ENCODE data around the gene PTPRQ.

The PTPRQ gene

DNA sequence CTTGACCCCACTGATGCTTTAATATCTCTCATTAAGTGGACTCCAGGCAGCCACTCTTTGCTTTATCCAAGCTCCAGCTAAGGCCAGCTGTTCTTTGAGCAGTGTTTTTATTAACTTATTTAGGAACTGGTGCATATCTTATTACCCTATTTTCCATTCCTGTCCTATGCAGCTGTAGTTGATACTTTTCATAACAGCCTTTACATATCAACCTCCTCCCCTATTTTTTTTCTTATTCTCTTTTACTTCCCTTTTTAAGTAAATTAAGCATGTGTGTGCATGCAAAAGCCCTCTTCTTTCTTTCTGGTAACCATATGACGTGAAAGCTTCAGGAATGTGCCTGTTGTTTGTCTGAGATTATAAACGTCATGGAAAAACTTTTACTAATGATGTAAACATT lies 121.2 kb downstream of the PTPRQ start:
- no peak for DNase-seq

DNA sequence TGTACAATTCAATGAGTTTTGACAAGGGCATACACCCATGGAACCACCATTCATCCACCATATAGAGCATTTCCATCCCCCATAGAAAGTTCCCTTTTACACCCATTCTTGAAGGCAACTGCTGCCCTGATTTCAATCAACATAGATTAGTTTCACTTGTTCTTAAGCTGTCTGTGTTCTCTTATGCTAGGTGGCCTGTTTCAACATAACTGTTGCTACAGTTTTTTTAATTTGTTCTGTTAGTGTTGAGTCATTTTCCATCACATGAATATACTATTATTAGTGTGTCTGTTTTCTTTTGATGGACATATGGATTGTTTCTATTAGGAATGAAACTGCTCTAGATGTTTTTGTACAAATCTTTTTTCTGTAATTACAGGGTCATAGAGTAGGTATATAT lies 123.4 kb downstream of the PTPRQ start:
- no peak for DNase-seq

DNA sequence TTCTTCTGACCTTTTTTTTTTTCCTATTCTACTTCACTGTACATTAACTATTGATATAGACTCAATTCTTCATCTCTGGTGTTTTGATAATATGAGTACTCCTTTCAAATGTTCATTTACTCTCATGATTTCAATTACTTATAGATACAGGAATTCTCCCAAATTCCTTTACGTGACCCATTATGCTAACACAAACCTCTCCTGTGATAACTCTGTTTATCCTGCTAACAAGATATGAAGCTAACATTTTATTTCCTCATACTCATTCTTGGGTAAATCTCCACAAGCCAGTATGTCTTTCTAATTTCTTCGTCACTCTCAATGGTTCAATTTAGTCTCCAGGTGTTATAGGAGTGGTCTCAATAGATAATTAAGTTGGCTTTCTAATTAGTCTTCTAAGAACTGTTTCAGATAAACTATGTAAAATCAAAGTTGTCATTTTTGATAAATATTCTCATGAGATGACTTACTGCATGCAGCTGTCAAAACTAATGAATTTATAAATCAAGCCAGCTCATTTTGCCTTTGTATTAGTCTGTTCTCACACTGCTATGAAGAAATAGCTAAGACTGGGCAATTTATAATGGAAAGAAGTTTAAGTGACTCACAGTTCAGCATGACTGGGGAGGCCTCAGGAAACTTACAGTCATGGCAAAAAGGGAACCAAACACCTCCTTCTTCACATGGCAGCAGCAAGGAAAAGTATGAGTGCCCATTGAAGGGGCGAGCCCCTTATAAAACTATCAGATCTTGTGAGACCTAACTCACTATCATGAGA lies 132.8 kb downstream of the PTPRQ start:
- no peak for DNase-seq

DNA sequence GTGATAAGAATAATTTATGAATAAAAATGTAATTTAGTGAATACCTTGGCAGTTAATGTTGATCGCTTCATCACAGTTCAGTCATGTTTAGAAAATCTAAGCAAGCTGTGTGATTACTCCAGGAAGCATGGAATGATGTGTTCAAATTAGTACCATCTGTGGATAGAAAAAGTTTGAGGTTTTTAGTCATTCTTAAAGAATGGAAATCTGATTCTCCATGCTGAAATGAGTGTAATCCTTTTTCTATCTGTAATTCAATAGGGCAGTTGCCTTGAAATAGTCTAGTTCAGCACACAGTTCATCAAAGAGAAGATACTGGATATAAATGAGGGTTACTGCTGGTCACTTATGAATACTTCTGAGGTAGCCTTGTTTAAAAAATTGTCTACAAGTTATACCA lies 136.2 kb downstream of the PTPRQ start:
- DNase-seq = no peak

DNA sequence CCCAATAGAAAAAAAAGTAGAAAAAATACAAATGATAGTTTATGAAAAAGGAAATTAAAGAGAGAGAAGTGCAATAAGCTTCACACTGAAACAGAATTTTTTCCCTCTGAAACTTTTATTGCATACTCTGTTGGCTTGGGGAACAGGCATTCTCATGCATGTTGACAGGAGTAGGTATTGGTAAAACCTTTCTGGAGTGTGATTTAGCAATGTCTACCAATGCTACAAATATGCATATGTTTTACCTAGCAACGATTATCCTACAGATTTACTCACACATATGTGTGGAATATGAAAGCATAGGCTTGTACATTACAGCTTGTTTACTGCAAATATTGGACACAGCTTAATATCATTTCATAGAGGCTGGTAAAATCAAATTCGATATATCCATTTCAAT lies 137.7 kb downstream of the PTPRQ start:
- DNase-seq = no peak

DNA sequence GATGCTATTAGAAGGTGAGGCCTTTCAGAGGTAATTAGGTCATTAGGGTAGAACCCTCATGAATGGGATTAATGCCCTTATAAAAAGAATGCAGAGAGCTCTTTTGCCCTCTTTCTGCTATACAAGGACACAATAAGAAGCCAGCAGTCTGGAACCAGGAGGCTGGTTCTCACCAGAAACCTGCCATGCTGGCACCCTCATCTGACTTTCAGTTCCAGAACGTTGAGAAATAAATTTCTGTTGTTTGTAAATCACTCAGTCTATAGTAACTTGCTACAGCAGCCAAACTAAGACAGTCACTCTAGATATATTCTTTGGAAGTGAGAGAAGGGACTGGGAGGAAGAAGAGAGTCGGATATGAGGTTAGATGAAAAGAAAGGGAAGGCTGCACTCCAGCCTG lies 138.4 kb downstream of the PTPRQ start:
- no peak for DNase-seq

DNA sequence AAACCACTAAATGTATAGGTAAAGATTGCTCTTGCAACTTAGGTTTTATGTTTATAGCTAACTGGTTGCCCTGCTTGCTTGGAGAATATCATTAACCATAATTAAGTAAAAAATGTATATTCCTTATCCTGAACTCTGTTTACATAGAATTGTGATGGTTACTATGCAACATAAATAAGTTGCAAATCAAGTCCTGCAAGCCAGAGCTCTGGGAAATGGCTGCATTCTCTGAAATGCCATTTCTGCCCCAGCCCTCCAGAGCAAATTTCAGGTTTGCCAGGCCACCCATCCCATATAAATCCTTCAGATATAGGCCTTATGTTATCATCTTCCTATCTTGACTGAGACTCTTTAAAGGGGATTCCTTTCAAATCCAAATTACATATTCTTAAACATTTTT lies 145.0 kb downstream of the PTPRQ start:
- DNase-seq = no peak

DNA sequence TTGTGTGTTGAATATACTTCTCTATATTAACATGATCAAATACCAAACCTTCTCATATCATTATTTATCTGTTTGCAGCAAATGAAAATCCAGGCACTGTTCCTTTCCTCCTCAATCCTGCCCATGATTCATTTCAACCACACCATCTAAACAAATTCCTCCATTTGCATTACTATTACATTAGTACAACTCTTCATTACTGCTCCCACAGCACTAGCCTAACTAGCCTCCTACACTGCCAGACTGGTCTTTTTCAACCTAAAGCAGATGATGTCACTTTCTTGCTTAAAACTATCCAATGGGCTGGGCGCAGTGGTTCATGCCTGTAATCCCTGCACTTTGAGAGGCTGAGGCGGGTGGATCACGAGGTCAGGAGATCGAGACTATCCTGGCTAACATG lies 146.1 kb downstream of the PTPRQ start:
- DNase-seq = no peak

DNA sequence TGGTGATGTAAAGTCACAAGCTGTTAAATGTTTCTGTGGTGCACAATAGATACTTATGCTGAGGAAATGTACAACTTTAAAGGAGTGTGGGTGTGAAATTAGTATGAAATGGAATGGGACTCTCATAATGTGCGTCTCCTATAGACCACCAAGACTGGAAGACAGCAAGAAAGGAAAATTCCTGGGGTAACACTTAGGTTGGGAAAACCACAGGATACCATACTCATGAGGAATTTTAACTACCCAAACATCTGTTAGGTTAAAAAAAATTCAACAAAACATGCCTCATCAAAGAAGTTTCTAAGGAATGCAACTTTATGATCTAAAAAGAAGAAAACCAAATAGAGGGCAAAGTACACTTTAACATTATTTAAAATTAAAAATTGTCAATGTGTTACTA lies 149.7 kb downstream of the PTPRQ start:
- DNase-seq = no peak

DNA sequence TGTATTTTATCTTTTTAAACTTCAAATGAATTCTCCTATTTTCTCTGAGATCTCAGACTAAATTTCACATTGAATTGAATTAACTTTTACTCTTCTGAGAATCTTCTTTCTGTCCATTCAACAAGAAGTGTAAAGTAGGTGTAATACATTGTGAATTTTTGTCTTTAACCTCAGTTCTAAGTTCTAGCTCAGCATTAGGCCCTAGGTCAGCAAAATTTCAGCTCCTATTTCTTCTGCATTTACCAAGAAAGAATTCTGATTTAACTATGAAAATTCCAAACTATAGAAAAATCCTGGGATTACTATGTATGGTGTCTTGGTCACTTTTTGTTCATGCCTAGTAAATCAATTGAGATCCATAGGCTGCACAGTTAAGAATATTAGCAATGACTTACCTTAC lies 152.5 kb downstream of the PTPRQ start:
- DNase-seq = no peak

DNA sequence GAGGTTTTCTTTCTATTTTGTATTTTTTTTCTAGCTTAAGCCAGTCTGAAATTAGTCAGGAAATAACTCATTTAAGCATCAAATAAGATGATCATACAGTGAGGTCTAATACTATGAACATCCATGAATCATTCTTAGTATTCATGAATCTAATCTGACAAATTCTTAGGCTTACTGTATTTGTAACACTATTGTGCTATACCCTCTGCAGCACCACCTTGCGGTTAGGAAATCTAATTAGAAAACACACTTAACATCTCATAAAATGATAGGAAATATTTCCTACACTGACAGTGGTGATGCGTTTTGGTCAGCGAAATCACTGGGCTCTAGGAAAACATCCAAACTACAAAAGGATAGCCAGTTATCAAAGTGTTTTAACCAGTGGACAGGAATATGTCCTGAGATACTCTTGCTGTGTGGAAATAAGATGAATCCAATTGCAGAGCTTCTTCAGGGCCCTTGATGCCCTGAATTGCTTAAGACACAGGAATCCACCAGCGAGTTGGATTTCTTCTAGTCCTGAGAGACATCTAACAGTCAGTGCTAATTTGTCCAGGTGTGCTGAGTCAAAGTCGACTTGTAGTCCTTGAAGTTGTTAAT lies 154.1 kb downstream of the PTPRQ start:
- DNase-seq = no peak

DNA sequence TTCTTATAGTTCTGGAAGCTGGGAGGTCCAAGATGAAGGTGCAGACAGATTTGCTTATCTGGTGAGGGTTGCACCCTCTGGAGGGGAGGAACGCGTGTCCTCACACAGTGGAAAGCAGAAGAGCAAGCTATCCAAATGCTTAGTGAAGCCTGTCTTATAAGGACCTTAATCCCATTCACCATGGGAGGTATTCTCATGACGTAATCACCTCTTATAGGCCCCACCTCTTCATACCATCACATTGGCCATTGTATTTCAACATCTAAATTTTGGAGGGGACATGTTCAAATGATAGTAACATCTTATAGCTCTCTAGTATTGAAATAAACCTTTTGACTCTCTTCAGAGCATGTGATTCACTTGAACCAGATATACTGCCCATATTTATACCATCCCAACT lies 158.4 kb downstream of the PTPRQ start:
- DNase-seq = no peak

DNA sequence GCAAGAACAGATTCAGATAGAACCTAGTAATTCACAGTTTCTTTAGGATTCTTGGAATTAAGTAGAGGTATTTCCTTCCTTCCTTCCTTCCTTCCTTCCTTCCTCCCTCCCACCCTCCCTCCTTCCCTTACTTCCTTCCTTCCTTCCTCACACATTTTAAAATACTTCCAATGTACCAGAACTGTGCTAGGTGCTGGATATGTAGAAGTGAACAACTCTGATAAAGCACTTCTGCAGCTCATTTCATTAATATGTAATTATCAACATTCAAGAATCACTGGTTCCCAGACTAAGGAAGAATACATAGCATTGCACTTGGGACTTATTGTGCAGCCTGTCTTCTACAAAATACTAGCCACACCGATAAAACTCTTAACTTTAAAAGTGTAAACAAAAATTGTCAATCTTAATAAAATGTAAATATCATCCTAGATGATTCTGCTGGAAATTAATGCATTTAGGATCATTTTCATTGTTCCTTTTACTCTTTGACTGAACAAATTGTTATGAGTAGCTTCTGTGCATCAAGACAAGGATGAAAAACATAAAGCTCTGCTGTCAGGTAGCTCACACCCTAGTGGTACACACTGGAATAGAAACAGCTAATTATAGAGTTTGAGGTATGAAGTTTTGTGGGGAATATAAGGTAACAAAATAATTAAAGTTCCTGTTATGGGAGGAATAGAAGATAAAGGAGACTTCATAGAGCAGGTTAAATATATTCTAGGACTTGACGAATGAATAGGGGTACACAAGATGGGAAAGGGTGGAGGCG lies 163.5 kb downstream of the PTPRQ start:
- no peak for DNase-seq

DNA sequence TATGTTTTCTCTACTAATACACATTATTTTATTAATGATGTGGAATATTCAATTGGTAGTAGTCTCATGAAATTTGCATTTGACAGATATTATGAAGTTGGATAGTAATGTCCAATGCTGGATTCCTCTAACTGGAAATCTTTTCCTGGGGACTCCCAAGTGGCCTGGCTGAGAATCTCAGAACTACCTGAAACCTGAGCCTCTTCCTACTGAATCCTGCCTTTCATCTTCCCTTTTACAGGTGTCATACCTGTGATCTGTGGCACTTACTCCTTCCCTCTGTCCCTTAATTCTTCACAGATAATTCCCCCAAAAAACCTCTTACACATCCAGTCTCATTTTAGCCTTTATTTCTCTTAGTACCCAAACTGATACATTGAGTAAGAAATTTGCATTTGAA lies 173.7 kb downstream of the PTPRQ start:
- no peak for DNase-seq

DNA sequence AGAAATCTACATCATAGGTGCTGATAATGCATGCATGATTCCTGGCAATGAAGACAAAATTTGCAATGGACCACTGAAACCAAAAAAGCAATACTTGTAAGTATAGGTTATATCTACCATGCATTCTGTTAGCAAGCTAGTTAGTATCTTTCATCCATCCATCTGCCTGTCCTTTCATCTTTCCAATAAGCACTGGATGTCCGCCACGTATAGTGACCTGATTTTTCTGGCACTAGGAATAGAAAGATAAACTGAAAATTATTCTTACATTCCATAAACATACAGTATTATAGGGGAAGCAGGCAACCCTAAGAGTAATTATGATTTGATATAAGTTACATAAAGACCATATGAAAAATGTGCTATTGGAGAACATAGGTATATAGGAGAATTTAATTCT lies 176.2 kb downstream of the PTPRQ start:
- DNase-seq = no peak

DNA sequence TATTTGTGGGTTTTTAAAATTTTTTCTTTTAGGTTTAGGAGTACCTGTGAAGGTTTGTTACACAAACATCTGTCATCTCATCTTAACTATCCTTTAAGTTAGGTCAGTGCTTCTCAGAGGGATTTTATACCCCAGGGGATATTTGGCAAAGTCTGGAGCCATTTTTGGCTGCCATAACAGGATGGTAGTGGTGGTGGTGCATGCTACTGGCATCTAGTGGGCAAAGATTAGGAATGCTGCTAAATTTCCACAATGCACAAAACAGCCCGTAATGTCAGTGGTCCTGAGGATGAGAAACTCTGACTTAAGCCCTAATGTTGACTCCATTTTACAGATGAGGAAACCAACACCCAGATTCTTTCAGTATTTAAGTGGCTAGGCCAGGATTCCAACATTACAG lies 178.2 kb downstream of the PTPRQ start:
- DNase-seq = no peak

DNA sequence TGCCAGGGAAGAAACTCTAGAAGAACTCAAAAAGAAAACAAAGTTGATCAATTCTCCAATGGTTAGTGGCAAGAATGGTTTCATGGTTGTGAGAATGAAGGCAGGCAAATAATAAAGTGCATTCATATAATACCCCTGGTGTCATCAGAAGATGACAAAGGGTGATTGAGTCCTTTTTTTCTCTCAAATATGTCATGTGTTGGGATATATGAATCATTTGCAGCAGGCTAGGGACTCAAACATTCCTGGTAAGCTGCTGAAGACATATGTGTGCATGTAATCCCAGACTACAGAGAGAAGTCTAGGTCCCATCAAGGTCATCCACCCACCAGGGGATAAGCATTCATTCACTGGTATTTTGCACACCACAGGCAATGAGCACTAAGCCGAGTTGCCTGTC lies 181.0 kb downstream of the PTPRQ start:
- no peak for DNase-seq

DNA sequence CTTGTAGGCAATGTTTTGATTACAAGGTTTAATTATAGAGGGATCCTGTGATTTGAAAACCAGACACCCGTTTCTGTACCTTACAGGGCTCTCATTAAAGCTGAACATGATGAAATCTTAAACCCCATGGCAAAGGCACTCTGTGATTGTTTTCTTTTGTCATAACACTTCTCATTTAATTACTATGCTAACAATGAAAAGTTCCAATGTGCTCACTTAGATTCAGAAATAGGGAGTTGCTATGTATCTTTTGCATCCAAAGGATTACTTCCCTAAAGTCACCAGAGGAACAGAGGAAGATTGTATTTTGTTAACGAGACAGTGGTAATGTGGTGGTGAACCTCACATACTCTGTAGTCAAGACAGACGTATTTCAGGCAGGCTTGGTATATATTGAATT lies 181.9 kb downstream of the PTPRQ start:
- no peak for DNase-seq

DNA sequence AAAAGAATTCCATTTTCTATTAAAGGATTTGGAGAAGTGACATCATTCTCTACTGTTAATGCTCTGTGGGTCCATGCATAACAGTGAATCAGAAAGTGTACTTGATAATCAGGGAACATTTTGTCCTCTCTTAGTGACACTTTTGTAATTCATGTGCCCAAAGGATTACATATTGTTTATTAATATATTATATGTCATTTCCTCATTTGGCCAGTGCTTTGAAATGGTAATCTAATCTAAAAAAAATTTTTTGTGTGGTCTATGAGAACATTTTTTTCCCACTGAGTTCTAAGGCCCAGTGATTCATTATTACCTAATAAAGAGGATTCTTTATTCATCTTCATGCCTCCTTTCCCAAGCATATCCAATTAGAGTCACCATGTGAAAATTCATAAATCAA lies 183.7 kb downstream of the PTPRQ start:
- no peak for DNase-seq

DNA sequence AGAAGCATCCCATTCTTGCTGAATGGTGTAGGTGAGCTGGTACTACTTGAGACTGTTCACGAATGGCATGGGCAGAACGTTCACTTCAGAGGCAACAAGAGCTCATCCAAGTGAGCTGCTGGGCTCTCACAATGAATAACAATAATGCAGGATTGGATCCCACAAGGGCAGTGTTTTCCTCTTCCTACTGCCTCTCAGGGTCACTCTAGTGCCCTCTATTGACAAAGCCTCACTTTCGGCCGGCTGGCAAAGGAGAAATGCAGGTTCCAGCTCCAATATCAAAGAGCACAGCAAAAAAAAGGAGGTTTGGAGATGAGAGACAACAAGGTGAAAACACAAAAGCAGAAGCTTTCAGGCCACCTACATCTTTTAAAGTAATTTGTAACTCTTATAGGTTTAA lies 188.8 kb downstream of the PTPRQ start:
- DNase-seq = no peak

DNA sequence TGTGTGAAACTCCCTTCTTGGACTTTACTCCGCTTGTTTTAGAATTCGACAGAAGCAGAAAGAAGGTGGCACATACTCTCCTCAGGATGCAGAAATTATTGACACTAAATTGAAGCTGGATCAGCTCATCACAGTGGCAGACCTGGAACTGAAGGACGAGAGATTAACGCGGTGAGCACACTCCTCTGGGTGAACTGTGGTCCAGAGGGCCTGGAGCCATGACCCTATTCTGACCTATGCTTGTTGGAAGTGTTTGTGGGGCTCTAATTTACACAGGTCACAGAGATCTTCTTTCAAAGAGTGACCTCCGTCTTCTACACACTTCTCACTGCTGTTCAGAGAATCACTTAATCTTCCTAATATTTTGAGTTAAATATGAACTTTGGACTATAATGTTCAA lies 190.9 kb downstream of the PTPRQ start:
- no peak for DNase-seq

DNA sequence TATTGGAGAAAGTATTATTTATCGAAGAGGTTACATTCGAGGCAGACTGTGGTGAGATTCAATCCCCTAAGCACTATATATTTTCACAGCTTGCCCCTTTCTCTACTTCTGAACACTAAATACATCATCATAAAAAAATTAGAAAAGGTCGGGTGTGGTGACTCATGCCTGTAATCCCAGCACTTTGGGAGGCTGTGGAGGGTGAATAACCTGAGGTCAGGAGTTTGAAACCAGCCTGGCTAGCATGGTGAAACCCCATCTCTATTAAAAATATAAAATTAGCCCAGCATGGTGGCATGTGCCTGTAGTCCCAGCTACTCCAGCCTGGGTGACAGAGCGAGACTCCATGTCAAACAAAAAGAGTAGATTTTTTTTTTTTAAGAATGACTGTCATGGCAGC lies 192.8 kb downstream of the PTPRQ start:
- no peak for DNase-seq

DNA sequence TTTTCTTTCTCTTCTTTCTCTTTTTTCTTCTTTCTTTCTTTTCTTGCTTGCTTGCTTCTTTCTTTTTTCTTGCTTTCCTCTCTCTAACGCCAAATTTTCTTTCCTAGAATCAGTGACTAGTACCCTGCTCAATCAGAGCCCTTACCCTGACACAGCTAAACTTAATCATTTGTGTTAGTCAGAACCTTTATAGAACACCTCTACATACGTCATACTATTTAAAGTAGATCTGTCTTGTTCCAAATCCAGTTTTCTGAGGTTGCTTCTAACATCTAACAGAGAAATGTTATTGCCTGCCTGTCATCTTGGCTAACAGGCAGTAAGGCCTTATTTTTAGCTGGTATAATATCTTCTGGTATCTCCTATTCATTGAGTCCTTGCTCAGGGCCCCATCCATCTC lies 197.9 kb downstream of the PTPRQ start:
- no peak for DNase-seq

DNA sequence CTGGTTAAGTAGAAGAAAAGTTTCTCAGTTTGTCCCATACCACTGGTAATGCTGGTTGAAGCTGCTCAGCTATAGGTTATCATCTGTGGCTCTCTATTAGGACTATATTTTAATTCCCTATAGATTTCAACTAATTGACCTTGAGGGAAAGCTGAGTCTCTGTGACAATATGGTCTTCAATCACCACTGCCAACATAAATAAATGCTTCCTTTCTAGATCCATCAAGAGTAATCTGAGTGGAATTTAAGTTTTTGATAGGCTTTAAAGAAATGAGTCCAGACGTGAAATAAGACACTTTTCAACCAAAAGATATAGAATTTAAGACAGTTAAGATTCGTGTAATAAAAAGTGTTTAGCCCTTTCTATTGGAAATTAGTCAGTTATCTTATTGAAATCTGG lies 199.9 kb downstream of the PTPRQ start:
- no peak for DNase-seq
